Measurements from ENCODE around the gene GUCY1A1.

Gene GUCY1A1

GRCh38 chr4:155660436-155660835 is 6.2 kb upstream of the GUCY1A1 start:
- DNase-seq, result no peak

- DNase-seq, result peak; percentile 23
Observed at GRCh38 chr4:155665054-155665453, 1.6 kb upstream of the GUCY1A1 start.

GRCh38 chr4:155667222-155667567 is 547 bp downstream of the GUCY1A1 start:
- DNase-seq, result peak; percentile 64

DNA sequence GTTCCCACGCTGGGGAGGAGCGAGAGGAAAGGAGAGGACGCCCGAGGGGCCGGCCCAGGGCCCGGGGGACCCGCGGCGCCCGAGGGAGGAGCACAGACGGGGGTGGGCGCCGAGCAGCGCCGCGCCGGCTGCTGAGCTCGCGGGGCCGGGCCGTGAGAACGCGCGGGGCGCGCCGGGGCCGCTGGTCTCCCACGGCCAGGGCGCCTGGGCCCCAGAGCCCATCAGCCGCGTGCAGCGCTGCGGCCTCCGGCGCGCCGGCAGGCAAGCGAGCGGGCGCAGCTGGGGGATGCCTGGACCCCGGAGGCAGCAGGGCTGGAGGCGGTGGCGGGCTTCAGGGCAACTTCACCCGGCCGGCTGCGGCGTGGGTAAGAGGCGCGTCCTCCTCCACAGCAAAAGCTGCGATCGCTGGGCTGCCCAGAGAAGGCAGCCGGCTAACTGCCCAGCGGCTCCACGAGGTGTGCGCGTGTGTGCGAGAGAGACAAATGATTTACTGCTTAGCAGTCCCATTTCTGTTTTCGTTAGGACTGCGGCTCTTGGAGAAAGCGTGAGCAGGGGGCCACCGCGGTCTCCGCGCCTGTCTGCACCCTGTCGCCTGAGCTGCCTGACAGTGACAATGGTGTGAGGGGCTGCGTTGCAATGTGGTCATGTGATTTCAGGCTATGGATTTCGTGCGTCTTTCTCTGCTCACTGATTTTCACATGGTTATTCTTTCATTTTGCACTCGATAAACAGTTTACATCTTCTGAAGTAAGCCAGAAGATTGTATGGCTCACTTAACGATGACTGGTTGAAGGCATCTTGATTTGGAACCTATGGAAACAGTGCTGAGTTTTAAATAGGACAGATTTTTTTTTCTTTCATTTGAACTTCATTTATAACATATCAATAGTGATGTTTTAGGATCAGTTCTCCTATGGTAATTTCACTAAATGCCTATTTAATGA is 1.2 kb downstream of the GUCY1A1 start:
- peak; percentile 70 for DNase-seq

GRCh38 chr4:155668707-155669220 is 2.1 kb downstream of the GUCY1A1 start:
- no peak for DNase-seq

- no peak for DNase-seq
Observed at GRCh38 chr4:155672342-155672741, 5.7 kb downstream of the GUCY1A1 start.

- no peak for DNase-seq
Observed at GRCh38 chr4:155673453-155673979, 6.9 kb downstream of the GUCY1A1 start.

DNA sequence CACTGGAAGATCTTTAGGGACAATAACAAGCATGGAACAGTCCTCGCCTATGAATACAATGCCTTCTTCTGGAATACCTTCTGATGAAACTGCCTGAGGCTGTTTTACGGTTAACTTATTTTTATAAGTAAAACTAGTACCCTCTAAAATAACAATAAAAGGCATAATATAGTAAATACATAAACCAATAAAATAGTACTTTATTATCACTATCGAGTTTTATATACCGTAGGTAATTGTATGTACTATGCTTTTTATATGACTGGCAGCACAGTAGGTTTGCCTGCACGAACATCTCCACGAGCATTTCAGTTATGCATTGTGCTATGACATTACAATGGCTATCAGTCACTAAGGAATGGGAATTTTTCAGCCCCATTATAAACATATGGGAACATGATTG is 8.0 kb downstream of the GUCY1A1 start:
- no peak for DNase-seq

- DNase-seq, result peak; percentile 96
Observed at GRCh38 chr4:155675709-155676429, 9.2 kb downstream of the GUCY1A1 start.

- peak; percentile 70 for DNase-seq
Observed at GRCh38 chr4:155676430-155676825, 9.8 kb downstream of the GUCY1A1 start.

DNA sequence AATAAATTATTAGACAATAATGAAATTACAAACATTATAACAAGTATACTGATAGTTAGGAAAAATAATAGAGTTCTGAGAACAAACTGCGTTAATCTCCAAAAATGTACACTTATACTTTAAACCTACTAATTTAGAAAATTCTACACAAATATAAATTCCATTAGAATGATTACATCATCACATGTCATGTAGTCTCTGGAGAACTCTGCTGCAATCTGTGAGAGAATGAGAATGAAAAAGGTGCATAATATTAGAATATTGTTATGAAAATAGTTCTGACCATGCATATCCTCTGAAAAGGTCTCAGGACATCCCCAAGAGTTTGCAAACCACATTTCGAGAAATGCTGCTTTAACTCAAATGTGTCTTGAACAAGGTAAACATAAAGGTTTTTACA is 11.4 kb downstream of the GUCY1A1 start:
- no peak for DNase-seq

GRCh38 chr4:155679343-155679742 is 12.7 kb downstream of the GUCY1A1 start:
- DNase-seq, result peak; percentile 69

- DNase-seq, result peak; percentile 43
Observed at GRCh38 chr4:155681886-155682285, 15.2 kb downstream of the GUCY1A1 start.

DNA sequence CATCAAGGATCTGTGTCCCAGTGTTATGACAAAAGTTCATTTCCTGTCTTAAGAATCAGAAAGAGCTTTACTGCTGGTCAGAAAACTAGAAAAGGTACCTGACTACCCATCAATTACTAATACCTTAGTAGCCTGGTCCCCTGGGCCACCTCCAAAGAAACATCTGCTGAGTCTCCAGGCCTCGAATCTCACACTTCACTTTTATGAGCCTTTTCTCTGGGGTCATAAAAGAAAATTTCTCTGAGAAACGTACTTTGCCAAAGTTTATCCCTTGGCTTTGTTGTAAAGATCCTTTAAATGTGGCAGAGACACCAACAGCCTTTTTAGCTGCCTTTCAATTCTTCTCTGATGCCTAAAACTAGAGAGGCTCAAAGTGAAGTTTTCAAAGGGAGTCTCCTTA is 17.8 kb downstream of the GUCY1A1 start:
- no peak for DNase-seq

DNA sequence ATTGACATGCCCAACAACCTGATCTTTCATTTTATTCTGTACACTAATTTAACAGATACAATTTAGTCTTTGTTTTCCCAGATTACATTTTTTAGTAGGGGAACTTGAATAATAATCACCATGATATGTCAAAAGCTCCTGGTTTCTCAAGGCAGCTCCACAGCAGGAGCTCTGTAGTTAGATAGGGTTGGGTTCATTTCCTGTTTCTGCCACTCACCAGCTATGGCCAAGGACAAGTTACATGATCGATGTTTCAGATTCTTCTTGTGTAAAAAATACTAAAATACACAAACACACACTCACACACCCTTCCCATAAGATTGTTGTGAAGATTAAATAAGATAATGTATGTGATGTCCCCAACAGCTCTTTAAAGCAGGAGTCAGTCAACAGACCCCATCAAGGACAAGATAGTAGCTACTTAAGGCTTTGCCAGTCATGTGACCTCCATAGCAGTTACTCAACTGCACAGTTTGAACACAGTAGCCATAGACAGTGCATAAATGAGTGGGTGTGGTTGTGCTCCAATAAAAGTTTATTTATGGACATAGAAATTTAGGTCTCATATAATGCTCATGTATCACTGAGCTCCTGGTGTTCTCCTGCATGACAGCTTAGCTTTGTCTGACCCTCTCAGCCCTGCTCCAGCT is 18.4 kb downstream of the GUCY1A1 start:
- DNase-seq, result peak; percentile 29

DNA sequence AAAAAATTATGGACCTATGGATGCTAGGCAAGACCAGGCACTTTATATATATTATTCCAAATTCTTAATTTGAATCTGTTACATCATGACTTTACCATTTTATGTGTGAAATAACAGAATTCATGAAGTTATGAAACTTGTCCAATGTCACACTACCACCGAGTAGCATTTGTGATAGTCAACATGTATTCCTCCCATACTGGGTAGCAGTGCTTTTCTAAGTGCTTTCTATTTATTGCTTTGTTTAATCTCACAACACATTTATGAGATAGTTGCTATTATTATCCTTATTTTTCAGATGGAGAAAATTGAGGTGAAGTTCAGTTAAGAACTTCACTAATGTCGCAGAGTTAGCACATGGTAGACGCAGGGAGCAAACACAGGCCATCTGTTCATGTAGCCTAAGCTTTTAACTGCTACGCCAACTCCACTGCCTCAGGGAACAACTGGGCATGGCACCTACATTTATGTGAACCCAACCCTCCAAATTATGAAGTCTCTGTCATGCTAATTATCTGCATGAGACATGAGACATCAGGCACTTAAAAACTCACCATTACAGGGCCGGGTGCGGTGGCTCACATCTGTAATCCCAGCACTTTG is 20.8 kb downstream of the GUCY1A1 start:
- DNase-seq, result no peak

DNA sequence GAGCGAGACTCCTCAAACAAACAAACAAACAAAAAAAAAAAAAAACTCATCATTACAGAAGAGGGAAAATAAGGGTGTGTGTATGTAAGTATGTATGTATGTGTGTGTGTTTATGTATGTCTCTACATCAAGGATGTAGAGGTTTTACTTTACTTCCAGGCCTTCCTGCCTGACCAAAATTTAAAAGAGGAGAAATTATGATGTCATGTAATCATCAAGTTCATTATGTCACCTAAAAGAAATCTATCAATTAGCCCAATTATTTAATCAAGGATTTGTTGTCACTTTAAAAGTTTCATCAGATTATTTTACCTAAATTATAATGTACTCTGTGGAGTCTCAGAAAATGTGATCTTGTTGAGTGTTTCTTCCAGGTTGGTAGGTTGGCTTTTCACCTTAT is 21.6 kb downstream of the GUCY1A1 start:
- DNase-seq, result no peak

GRCh38 chr4:155688860-155689259 is 22.2 kb downstream of the GUCY1A1 start:
- DNase-seq, result no peak

- DNase-seq, result no peak
Observed at GRCh38 chr4:155690044-155690837, 23.6 kb downstream of the GUCY1A1 start.

DNA sequence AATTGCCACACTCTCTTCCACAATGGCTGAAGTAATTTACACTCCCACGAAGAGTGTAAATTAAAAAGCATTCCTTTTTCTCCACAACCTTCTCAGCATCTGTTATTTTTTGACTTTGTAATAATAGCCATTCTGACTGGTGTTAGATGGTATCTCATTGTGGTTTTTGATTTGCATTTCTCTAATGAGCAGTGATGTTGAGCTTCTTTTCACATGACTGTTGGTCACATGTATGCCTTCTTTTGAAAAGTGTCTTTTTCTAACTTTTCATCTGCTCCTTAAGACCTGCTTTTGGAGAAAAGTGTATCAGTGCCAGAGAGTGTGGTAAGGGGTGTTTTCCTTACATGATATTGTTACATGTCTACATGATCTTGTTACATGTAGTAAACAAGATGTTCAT is 25.7 kb downstream of the GUCY1A1 start:
- DNase-seq, result no peak

DNA sequence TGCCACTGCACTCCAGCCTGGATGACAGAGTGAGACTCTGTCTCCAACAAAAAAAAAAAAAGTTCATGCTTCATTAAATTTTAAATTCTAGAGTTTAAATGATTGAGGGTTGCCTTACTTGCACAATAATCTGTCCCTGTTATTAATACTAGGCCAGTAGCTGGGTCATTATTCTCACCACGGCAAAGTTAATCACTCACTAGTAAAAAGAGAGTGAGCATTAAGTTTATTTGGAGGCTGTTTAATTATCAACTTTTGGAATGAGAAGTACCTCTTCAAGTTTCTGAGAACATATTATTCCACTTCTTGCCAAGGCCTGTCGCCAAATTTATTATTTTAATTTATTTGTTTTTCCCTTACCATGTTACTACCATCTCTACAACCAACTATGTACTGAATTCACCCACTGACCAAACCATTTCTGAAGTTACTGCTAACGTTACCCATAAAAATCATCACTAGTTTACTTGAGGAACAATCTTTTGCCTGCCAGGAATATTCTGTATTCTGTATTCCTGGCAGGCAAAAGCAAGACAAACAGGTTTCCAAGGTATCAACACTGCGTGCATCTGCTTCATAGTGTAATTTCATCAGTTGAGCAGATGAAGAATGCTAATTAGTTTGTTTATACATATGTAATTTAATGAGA is 26.5 kb downstream of the GUCY1A1 start:
- no peak for DNase-seq

Data from OCI-M1 (cell line).